ENCODE measurements around the gene TBX21.
"Not testable (repeated sequence)": the region's sequence is repeated elsewhere in the genome, so short reads cannot be mapped to it uniquely, and the experiment has no call there.

The TBX21 gene

GRCh38 chr17:47773649-47774048 lies 40.6 kb downstream of the TBX21 start:
- H3K9me3 ChIP-seq (ENCODE audit: control insufficient read depth, insufficient read depth, low read length); H3K9ac ChIP-seq (ENCODE audit: low read depth, low read length); H3K36me3 ChIP-seq (ENCODE audit: control insufficient read depth, insufficient read depth, low read length); H3K4me1 ChIP-seq (ENCODE audit: control insufficient read depth, insufficient read depth, low read length); H3K4me3 ChIP-seq (ENCODE audit: low read depth, low read length): not testable (repeated sequence)
- H3K27me3 ChIP-seq (ENCODE audit: control insufficient read depth, insufficient read depth, low read length), result peaks cover 24% of the 10 kb centered on the region

GRCh38 chr17:47774331-47774730 lies 41.3 kb downstream of the TBX21 start:
- Histone ChIP-seq H3K9me3 (ENCODE audit: control insufficient read depth, insufficient read depth, low read length) (no peaks in the 10 kb centered on the region), H3K4me3 (ENCODE audit: low read depth, low read length) (no peak overlapping the region), H3K9ac (ENCODE audit: low read depth, low read length) (no peak overlapping the region), H3K4me1 (ENCODE audit: control insufficient read depth, insufficient read depth, low read length) (no peaks in the 10 kb centered on the region), H3K27me3 (ENCODE audit: control insufficient read depth, insufficient read depth, low read length) (peaks cover 24% of the 10 kb centered on the region), H3K36me3 (ENCODE audit: control insufficient read depth, insufficient read depth, low read length) (no peaks in the 10 kb centered on the region)

- Histone ChIP-seq H3K9me3 (ENCODE audit: control insufficient read depth, insufficient read depth, low read length) (no peaks in the 10 kb centered on the region), H3K9ac (ENCODE audit: low read depth, low read length) (no peak overlapping the region), H3K36me3 (ENCODE audit: control insufficient read depth, insufficient read depth, low read length) (no peaks in the 10 kb centered on the region), H3K4me3 (ENCODE audit: low read depth, low read length) (no peak overlapping the region), H3K27me3 (ENCODE audit: control insufficient read depth, insufficient read depth, low read length) (peaks cover 24% of the 10 kb centered on the region), H3K4me1 (ENCODE audit: control insufficient read depth, insufficient read depth, low read length) (no peaks in the 10 kb centered on the region)
Measured at GRCh38 chr17:47774987-47775580, 42.0 kb downstream of the TBX21 start.

- H3K9ac ChIP-seq (ENCODE audit: low read depth, low read length), result no peak overlapping the region
Measured at GRCh38 chr17:47776330-47777197, 43.5 kb downstream of the TBX21 start.

GRCh38 chr17:47778184-47778635 lies 45.2 kb downstream of the TBX21 start:
- no peak overlapping the region for H3K9ac ChIP-seq (ENCODE audit: low read depth, low read length)
- H3K4me3 ChIP-seq (ENCODE audit: low read depth, low read length), result no peak overlapping the region
- peaks cover 21% of the 10 kb centered on the region for H3K27me3 ChIP-seq (ENCODE audit: control insufficient read depth, insufficient read depth, low read length)
- no peaks in the 10 kb centered on the region for H3K4me1 ChIP-seq (ENCODE audit: control insufficient read depth, insufficient read depth, low read length)
- H3K9me3 ChIP-seq (ENCODE audit: control insufficient read depth, insufficient read depth, low read length), result no peaks in the 10 kb centered on the region
- no peaks in the 10 kb centered on the region for H3K36me3 ChIP-seq (ENCODE audit: control insufficient read depth, insufficient read depth, low read length)

More at GRCh38 chr17:47776330-47777197, 43.5 kb downstream of the TBX21 start:
- Histone ChIP-seq H3K4me1 (ENCODE audit: control insufficient read depth, insufficient read depth, low read length) (no peaks in the 10 kb centered on the region), H3K27me3 (ENCODE audit: control insufficient read depth, insufficient read depth, low read length) (peaks cover 24% of the 10 kb centered on the region), H3K36me3 (ENCODE audit: control insufficient read depth, insufficient read depth, low read length) (no peaks in the 10 kb centered on the region), H3K4me3 (ENCODE audit: low read depth, low read length) (no peak overlapping the region), H3K9me3 (ENCODE audit: control insufficient read depth, insufficient read depth, low read length) (no peaks in the 10 kb centered on the region)

- Histone ChIP-seq H3K36me3 (ENCODE audit: control insufficient read depth, insufficient read depth, low read length) (no peaks in the 10 kb centered on the region), H3K9ac (ENCODE audit: low read depth, low read length) (no peak overlapping the region), H3K4me1 (ENCODE audit: control insufficient read depth, insufficient read depth, low read length) (no peaks in the 10 kb centered on the region), H3K27me3 (ENCODE audit: control insufficient read depth, insufficient read depth, low read length) (peaks cover 4% of the 10 kb centered on the region), H3K9me3 (ENCODE audit: control insufficient read depth, insufficient read depth, low read length) (no peaks in the 10 kb centered on the region), H3K4me3 (ENCODE audit: low read depth, low read length) (no peak overlapping the region)
Measured at GRCh38 chr17:47781397-47781796, 48.4 kb downstream of the TBX21 start.

- H3K4me1 ChIP-seq (ENCODE audit: control insufficient read depth, insufficient read depth, low read length), result no peaks in the 10 kb centered on the region
- H3K27me3 ChIP-seq (ENCODE audit: control insufficient read depth, insufficient read depth, low read length), result peaks cover 29% of the 10 kb centered on the region
- H3K9me3 ChIP-seq (ENCODE audit: control insufficient read depth, insufficient read depth, low read length), result no peaks in the 10 kb centered on the region
- no peak overlapping the region for H3K9ac ChIP-seq (ENCODE audit: low read depth, low read length)
- H3K4me3 ChIP-seq (ENCODE audit: low read depth, low read length), result no peak overlapping the region
- H3K36me3 ChIP-seq (ENCODE audit: control insufficient read depth, insufficient read depth, low read length), result no peaks in the 10 kb centered on the region
Measured at GRCh38 chr17:47785538-47786123, 52.6 kb downstream of the TBX21 start.

GRCh38 chr17:47789611-47790561 lies 56.9 kb downstream of the TBX21 start:
- no peaks in the 10 kb centered on the region for H3K36me3 ChIP-seq (ENCODE audit: control insufficient read depth, insufficient read depth, low read length)
- H3K27me3 ChIP-seq (ENCODE audit: control insufficient read depth, insufficient read depth, low read length), result peaks cover 61% of the 10 kb centered on the region
- H3K9ac ChIP-seq (ENCODE audit: low read depth, low read length), result peak overlapping the region; percentile 54
- peak overlapping the region; percentile 74 for H3K4me3 ChIP-seq (ENCODE audit: low read depth, low read length)
- no peaks in the 10 kb centered on the region for H3K4me1 ChIP-seq (ENCODE audit: control insufficient read depth, insufficient read depth, low read length)
- no peaks in the 10 kb centered on the region for H3K9me3 ChIP-seq (ENCODE audit: control insufficient read depth, insufficient read depth, low read length)

- Histone ChIP-seq H3K9me3 (ENCODE audit: control insufficient read depth, insufficient read depth, low read length) (no peaks in the 10 kb centered on the region), H3K9ac (ENCODE audit: low read depth, low read length) (no peak overlapping the region), H3K27me3 (ENCODE audit: control insufficient read depth, insufficient read depth, low read length) (peaks cover 65% of the 10 kb centered on the region), H3K36me3 (ENCODE audit: control insufficient read depth, insufficient read depth, low read length) (no peaks in the 10 kb centered on the region), H3K4me1 (ENCODE audit: control insufficient read depth, insufficient read depth, low read length) (no peaks in the 10 kb centered on the region), H3K4me3 (ENCODE audit: low read depth, low read length) (no peak overlapping the region)
Measured at GRCh38 chr17:47791025-47791424, 58.0 kb downstream of the TBX21 start.

- H3K36me3 ChIP-seq (ENCODE audit: control insufficient read depth, insufficient read depth, low read length), result no peaks in the 10 kb centered on the region
- no peak overlapping the region for H3K9ac ChIP-seq (ENCODE audit: low read depth, low read length)
- H3K9me3 ChIP-seq (ENCODE audit: control insufficient read depth, insufficient read depth, low read length), result no peaks in the 10 kb centered on the region
- no peak overlapping the region for H3K4me3 ChIP-seq (ENCODE audit: low read depth, low read length)
- H3K4me1 ChIP-seq (ENCODE audit: control insufficient read depth, insufficient read depth, low read length), result no peaks in the 10 kb centered on the region
- peaks cover 61% of the 10 kb centered on the region for H3K27me3 ChIP-seq (ENCODE audit: control insufficient read depth, insufficient read depth, low read length)
Measured at GRCh38 chr17:47792457-47792856, 59.4 kb downstream of the TBX21 start.

GRCh38 chr17:47792979-47793378 lies 59.9 kb downstream of the TBX21 start:
- peaks cover 57% of the 10 kb centered on the region for H3K27me3 ChIP-seq (ENCODE audit: control insufficient read depth, insufficient read depth, low read length)
- no peaks in the 10 kb centered on the region for H3K9me3 ChIP-seq (ENCODE audit: control insufficient read depth, insufficient read depth, low read length)
- no peaks in the 10 kb centered on the region for H3K4me1 ChIP-seq (ENCODE audit: control insufficient read depth, insufficient read depth, low read length)
- H3K9ac ChIP-seq (ENCODE audit: low read depth, low read length), result no peak overlapping the region
- H3K36me3 ChIP-seq (ENCODE audit: control insufficient read depth, insufficient read depth, low read length), result no peaks in the 10 kb centered on the region
- no peak overlapping the region for H3K4me3 ChIP-seq (ENCODE audit: low read depth, low read length)
